Measurements from ENCODE around the gene KIN.
"Not testable (repeated sequence)": the region's sequence is repeated elsewhere in the genome, so short reads cannot be mapped to it uniquely, and the experiment has no call there.

GRCh38 chr10:7748637-7749036 lies 39.2 kb downstream of the KIN start:
- TF ChIP-seq REST (IDR thresholded peaks at IDR 0.05; ENCODE audit: insufficient replicate concordance, low read depth); POLR2AphosphoS5 (IDR thresholded peaks at IDR 0.05; ENCODE audit: low read depth); CTCF (IDR thresholded peaks at IDR 0.05; ENCODE audit: insufficient read depth, low read length); SPI1 (IDR thresholded peaks at IDR 0.05; ENCODE audit: borderline replicate concordance, low read depth): not testable (repeated sequence)
